ENCODE measurements around the gene INPPL1. TPM values are rescaled to one million over a fixed set of nuclear protein-coding genes. Genes with fewer than 3 reads are reported as not detected.

The INPPL1 gene
- total RNA-seq, 1 experiment from 2014 or later: 83.9 TPM

- Histone ChIP-seq H3K9me2 (replicated peaks; ENCODE audit: insufficient read depth, low read length) (no peaks in the 10 kb centered on the region), H4K20me1 (ENCODE audit: insufficient read depth, low read depth, low read length) (no peaks in the 10 kb centered on the region), H2AFZ (ENCODE audit: low read length) (no peak overlapping the region), H3K27me3 (ENCODE audit: low read length) (no peaks in the 10 kb centered on the region), H3K79me2 (ENCODE audit: low read length) (no peaks in the 10 kb centered on the region), H3K4me3 (ENCODE audit: low read length) (no peak overlapping the region), H3K9me3 (ENCODE audit: low read length) (no peaks in the 10 kb centered on the region), H3K9ac (ENCODE audit: low read length) (no peak overlapping the region), H3K4me2 (ENCODE audit: low read depth, low read length, poor library complexity, severe bottlenecking) (no peak overlapping the region), H3K4me1 (ENCODE audit: low read length) (no peaks in the 10 kb centered on the region), H3K27ac (ENCODE audit: low read length) (no peak overlapping the region), H3K36me3 (ENCODE audit: insufficient read depth, low read length) (no peaks in the 10 kb centered on the region)
- DNase-seq: no peak
These were observed 25.4 kb downstream of the INPPL1 start for GRCh38 chr11:72249961-72250360.

DNA sequence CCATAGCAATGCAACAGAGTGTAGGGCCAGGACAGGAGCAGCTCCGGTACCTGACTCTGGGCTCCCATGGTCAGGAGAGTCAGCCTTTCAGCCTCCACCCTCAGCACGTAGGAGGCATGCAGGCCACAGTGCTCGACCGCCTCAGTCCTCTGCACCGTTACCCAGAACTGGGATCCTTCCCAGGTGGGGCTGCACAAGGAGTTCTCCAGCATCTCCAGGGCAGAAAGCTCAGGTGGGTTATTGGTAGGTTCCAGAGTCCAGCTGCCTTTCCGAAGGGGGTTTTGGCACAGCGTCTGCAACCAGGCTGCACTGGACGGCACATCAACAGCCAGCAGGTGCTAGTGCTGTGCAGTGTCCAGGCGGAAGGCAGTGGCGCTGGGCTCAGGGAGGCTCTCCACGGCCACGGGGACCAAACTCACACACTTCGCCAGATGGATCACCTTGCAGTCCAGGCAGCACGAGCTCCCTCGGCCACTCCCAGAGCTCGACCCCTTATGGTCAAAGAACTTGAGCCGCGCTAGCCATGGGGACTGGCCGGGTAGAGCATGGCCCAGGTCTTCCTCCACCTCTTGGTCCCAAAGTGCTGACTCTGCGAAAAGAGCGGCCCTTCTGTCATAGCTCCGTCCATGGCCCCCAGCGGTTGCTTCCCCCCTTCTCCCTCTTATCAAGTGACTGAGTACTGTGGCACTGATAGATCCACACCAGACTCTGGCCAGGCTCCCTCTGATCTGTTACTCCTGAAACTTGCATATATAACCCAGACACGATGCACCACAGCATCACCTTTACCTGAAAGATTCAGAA, 26.3 kb downstream of the INPPL1 start:
- H2AFZ ChIP-seq (ENCODE audit: low read length): no peak overlapping the region
- DNase-seq: no peak
- no peak overlapping the region for H3K4me2 ChIP-seq (ENCODE audit: low read depth, low read length, poor library complexity, severe bottlenecking)
- H3K27ac ChIP-seq (ENCODE audit: low read length): no peak overlapping the region
- no peaks in the 10 kb centered on the region for H4K20me1 ChIP-seq (ENCODE audit: insufficient read depth, low read depth, low read length)
- H3K9me3 ChIP-seq (ENCODE audit: low read length): no peaks in the 10 kb centered on the region
- H3K9ac ChIP-seq (ENCODE audit: low read length): no peak overlapping the region
- H3K27me3 ChIP-seq (ENCODE audit: low read length): no peaks in the 10 kb centered on the region
- H3K36me3 ChIP-seq (ENCODE audit: insufficient read depth, low read length): no peaks in the 10 kb centered on the region
- H3K9me2 ChIP-seq (replicated peaks; ENCODE audit: insufficient read depth, low read length): no peaks in the 10 kb centered on the region
- no peaks in the 10 kb centered on the region for H3K4me1 ChIP-seq (ENCODE audit: low read length)
- H3K4me3 ChIP-seq (ENCODE audit: low read length): no peak overlapping the region
- no peaks in the 10 kb centered on the region for H3K79me2 ChIP-seq (ENCODE audit: low read length)

GRCh38 chr11:72251614-72252013, 27.0 kb downstream of the INPPL1 start:
- Histone ChIP-seq H2AFZ (ENCODE audit: low read length) (no peak overlapping the region), H3K9me2 (replicated peaks; ENCODE audit: insufficient read depth, low read length) (no peaks in the 10 kb centered on the region), H3K9ac (ENCODE audit: low read length) (no peak overlapping the region), H3K4me2 (ENCODE audit: low read depth, low read length, poor library complexity, severe bottlenecking) (no peak overlapping the region), H3K9me3 (ENCODE audit: low read length) (no peaks in the 10 kb centered on the region), H4K20me1 (ENCODE audit: insufficient read depth, low read depth, low read length) (no peaks in the 10 kb centered on the region), H3K36me3 (ENCODE audit: insufficient read depth, low read length) (no peaks in the 10 kb centered on the region), H3K4me3 (ENCODE audit: low read length) (no peak overlapping the region), H3K27ac (ENCODE audit: low read length) (no peak overlapping the region), H3K4me1 (ENCODE audit: low read length) (no peaks in the 10 kb centered on the region), H3K79me2 (ENCODE audit: low read length) (no peaks in the 10 kb centered on the region), H3K27me3 (ENCODE audit: low read length) (no peaks in the 10 kb centered on the region)
- DNase-seq: no peak

GRCh38 chr11:72253392-72253791, 28.8 kb downstream of the INPPL1 start:
- H3K9me2 ChIP-seq (replicated peaks; ENCODE audit: insufficient read depth, low read length): no peaks in the 10 kb centered on the region

GRCh38 chr11:72254299-72254993, 29.9 kb downstream of the INPPL1 start:
- Histone ChIP-seq H3K9me2 (replicated peaks; ENCODE audit: insufficient read depth, low read length) (no peaks in the 10 kb centered on the region), H3K4me1 (ENCODE audit: low read length) (no peaks in the 10 kb centered on the region), H3K9ac (ENCODE audit: low read length) (no peak overlapping the region), H3K4me2 (ENCODE audit: low read depth, low read length, poor library complexity, severe bottlenecking) (no peak overlapping the region), H4K20me1 (ENCODE audit: insufficient read depth, low read depth, low read length) (no peaks in the 10 kb centered on the region), H3K27me3 (ENCODE audit: low read length) (no peaks in the 10 kb centered on the region), H3K79me2 (ENCODE audit: low read length) (no peaks in the 10 kb centered on the region), H3K27ac (ENCODE audit: low read length) (no peak overlapping the region), H3K36me3 (ENCODE audit: insufficient read depth, low read length) (no peaks in the 10 kb centered on the region), H2AFZ (ENCODE audit: low read length) (no peak overlapping the region), H3K4me3 (ENCODE audit: low read length) (no peak overlapping the region), H3K9me3 (ENCODE audit: low read length) (no peaks in the 10 kb centered on the region)
- DNase-seq: no peak

More at GRCh38 chr11:72253392-72253791, 28.8 kb downstream of the INPPL1 start:
- no peak overlapping the region for H3K4me2 ChIP-seq (ENCODE audit: low read depth, low read length, poor library complexity, severe bottlenecking)
- H3K4me3 ChIP-seq (ENCODE audit: low read length): no peak overlapping the region
- H2AFZ ChIP-seq (ENCODE audit: low read length): no peak overlapping the region
- H3K4me1 ChIP-seq (ENCODE audit: low read length): no peaks in the 10 kb centered on the region
- H3K27me3 ChIP-seq (ENCODE audit: low read length): no peaks in the 10 kb centered on the region
- no peaks in the 10 kb centered on the region for H3K9me3 ChIP-seq (ENCODE audit: low read length)
- no peak overlapping the region for H3K27ac ChIP-seq (ENCODE audit: low read length)
- H3K9ac ChIP-seq (ENCODE audit: low read length): no peak overlapping the region
- H3K36me3 ChIP-seq (ENCODE audit: insufficient read depth, low read length): no peaks in the 10 kb centered on the region
- no peak for DNase-seq
- no peaks in the 10 kb centered on the region for H4K20me1 ChIP-seq (ENCODE audit: insufficient read depth, low read depth, low read length)
- H3K79me2 ChIP-seq (ENCODE audit: low read length): no peaks in the 10 kb centered on the region

- H3K9ac ChIP-seq (ENCODE audit: low read length): no peak overlapping the region
- no peaks in the 10 kb centered on the region for H3K9me3 ChIP-seq (ENCODE audit: low read length)
- H3K36me3 ChIP-seq (ENCODE audit: insufficient read depth, low read length): no peaks in the 10 kb centered on the region
- H3K27me3 ChIP-seq (ENCODE audit: low read length): no peaks in the 10 kb centered on the region
- no peaks in the 10 kb centered on the region for H3K9me2 ChIP-seq (replicated peaks; ENCODE audit: insufficient read depth, low read length)
- H3K4me3 ChIP-seq (ENCODE audit: low read length): no peak overlapping the region
- no peaks in the 10 kb centered on the region for H3K4me1 ChIP-seq (ENCODE audit: low read length)
- H3K4me2 ChIP-seq (ENCODE audit: low read depth, low read length, poor library complexity, severe bottlenecking): no peak overlapping the region
- H2AFZ ChIP-seq (ENCODE audit: low read length): no peak overlapping the region
- H3K27ac ChIP-seq (ENCODE audit: low read length): no peak overlapping the region
- no peaks in the 10 kb centered on the region for H4K20me1 ChIP-seq (ENCODE audit: insufficient read depth, low read depth, low read length)
- no peaks in the 10 kb centered on the region for H3K79me2 ChIP-seq (ENCODE audit: low read length)
- no peak for DNase-seq
These were observed 33.0 kb downstream of the INPPL1 start for GRCh38 chr11:72257570-72257969.

GRCh38 chr11:72259490-72259889, 34.9 kb downstream of the INPPL1 start:
- H3K9ac ChIP-seq (ENCODE audit: low read length): no peak overlapping the region
- no peaks in the 10 kb centered on the region for H4K20me1 ChIP-seq (ENCODE audit: insufficient read depth, low read depth, low read length)
- H3K27ac ChIP-seq (ENCODE audit: low read length): no peak overlapping the region
- H3K4me2 ChIP-seq (ENCODE audit: low read depth, low read length, poor library complexity, severe bottlenecking): no peak overlapping the region
- H3K27me3 ChIP-seq (ENCODE audit: low read length): no peaks in the 10 kb centered on the region
- no peaks in the 10 kb centered on the region for H3K9me3 ChIP-seq (ENCODE audit: low read length)
- H2AFZ ChIP-seq (ENCODE audit: low read length): no peak overlapping the region
- H3K36me3 ChIP-seq (ENCODE audit: insufficient read depth, low read length): no peaks in the 10 kb centered on the region
- DNase-seq: no peak
- H3K9me2 ChIP-seq (replicated peaks; ENCODE audit: insufficient read depth, low read length): no peaks in the 10 kb centered on the region
- no peaks in the 10 kb centered on the region for H3K4me1 ChIP-seq (ENCODE audit: low read length)
- H3K79me2 ChIP-seq (ENCODE audit: low read length): no peaks in the 10 kb centered on the region
- H3K4me3 ChIP-seq (ENCODE audit: low read length): no peak overlapping the region

GRCh38 chr11:72260574-72260973, 36.0 kb downstream of the INPPL1 start:
- Histone ChIP-seq H3K79me2 (ENCODE audit: low read length) (no peaks in the 10 kb centered on the region), H3K9me3 (ENCODE audit: low read length) (no peaks in the 10 kb centered on the region), H3K4me1 (ENCODE audit: low read length) (no peaks in the 10 kb centered on the region), H3K27me3 (ENCODE audit: low read length) (no peaks in the 10 kb centered on the region), H4K20me1 (ENCODE audit: insufficient read depth, low read depth, low read length) (no peaks in the 10 kb centered on the region), H3K36me3 (ENCODE audit: insufficient read depth, low read length) (no peaks in the 10 kb centered on the region), H3K4me3 (ENCODE audit: low read length) (no peak overlapping the region), H2AFZ (ENCODE audit: low read length) (no peak overlapping the region), H3K4me2 (ENCODE audit: low read depth, low read length, poor library complexity, severe bottlenecking) (no peak overlapping the region), H3K9me2 (replicated peaks; ENCODE audit: insufficient read depth, low read length) (no peaks in the 10 kb centered on the region), H3K9ac (ENCODE audit: low read length) (no peak overlapping the region), H3K27ac (ENCODE audit: low read length) (no peak overlapping the region)
- DNase-seq: no peak

Data from Karpas-422 (cell line).